H1 (cell line): ENCODE results near the gene KRT23. TPM values are rescaled to one million over a fixed set of nuclear protein-coding genes. Genes with fewer than 3 reads are reported as not detected.

Source experiments
- CTCF ChIA-PET: fragments of 300-600 bp; sonication (Branson Sonifier 250); formaldehyde crosslinking; loops from one replicate; lab custom pipeline; 2021; ENCODE audit not compliant: partially characterized antibody; lab: Charles Lee
- POLR2A ChIA-PET: fragments of 300-600 bp; sonication (Branson Sonifier 250); formaldehyde crosslinking; loops from one replicate; lab custom pipeline; 2021; ENCODE audit warnings: inconsistent platforms; ENCODE audit not compliant: partially characterized antibody; lab: Charles Lee
- DNase-seq, 2 experiments: peaks; one replicate each; pipeline versions ENCODE4 v3.0.0 to v3.0.0-alpha.2; 2010 to 2022; ENCODE audit warnings: low spot score in 2 of 2, low read depth in 1 of 2, mixed read lengths in 1 of 2
- FAIRE-seq: peaks from 2 replicates; lab custom pipeline; 2011; peaks lifted over from hg19 to GRCh38; lab: Jason Lieb, UNC
- H2AFZ ChIP-seq: 2 replicates; pipeline ENCODE4 v1.8.1; 2012; ENCODE audit warnings: low read length, inconsistent platforms
- H2AK5ac ChIP-seq: 2 replicates; pipeline ENCODE4 v1.6.1; 2013; ENCODE audit warnings: low read depth, low read length
- H2BK120ac ChIP-seq: replicated peaks from 2 replicates; pipeline ENCODE3; 2013; ENCODE audit warnings: low read depth, low read length, inconsistent platforms
- H2BK12ac ChIP-seq: 2 replicates; pipeline ENCODE4 v1.6.1; 2013; ENCODE audit warnings: low read depth, low read length
- H2BK15ac ChIP-seq: 2 replicates; pipeline ENCODE4 v1.6.1; 2013; ENCODE audit warnings: low read length
- H2BK20ac ChIP-seq: 2 replicates; pipeline ENCODE4 v1.6.1; 2013; ENCODE audit warnings: low read length
- H2BK5ac ChIP-seq: 2 replicates; pipeline ENCODE4 v1.6.1; 2013; ENCODE audit warnings: low read depth, low read length
- H3K14ac ChIP-seq: 2 replicates; pipeline ENCODE4 v1.6.1; 2013; ENCODE audit warnings: inconsistent platforms; ENCODE audit not compliant: insufficient read length
- H3K18ac ChIP-seq: 2 replicates; pipeline ENCODE4 v1.6.1; 2013; ENCODE audit warnings: low read length; ENCODE audit errors: extremely low read depth
- H3K23ac ChIP-seq: 2 replicates; pipeline ENCODE4 v1.6.1; 2013; ENCODE audit warnings: inconsistent platforms; ENCODE audit not compliant: insufficient read length
- H3K23me2 ChIP-seq: 2 replicates; pipeline ENCODE4 v1.6.1; 2013; ENCODE audit warnings: low read depth, low read length
- H3K27ac ChIP-seq: 2 replicates; pipeline ENCODE4 v1.6.1; 2011; ENCODE audit warnings: low read depth, low read length, inconsistent platforms
- H3K27me3 ChIP-seq, 4 experiments: replicated peaks in 1 of 4; 1 replicate in 1 of 4; 2 replicates in 3 of 4; pipeline versions ENCODE4 v1.6.1 to v1.8.1; 2011 to 2013; ENCODE audit warnings: low read length in 3 of 4, mild to moderate bottlenecking in 3 of 4, inconsistent platforms in 2 of 4, mixed read lengths in 2 of 4, moderate library complexity in 1 of 4; ENCODE audit not compliant: control insufficient read depth in 3 of 4, insufficient read depth in 3 of 4; ENCODE audit errors: extremely low read depth in 1 of 4
- H3K36me3 ChIP-seq, 4 experiments: 2 replicates each; pipeline versions ENCODE4 v1.6.1 to v1.8.1; 2011 to 2013; ENCODE audit warnings: mild to moderate bottlenecking in 4 of 4, low read length in 3 of 4, moderate library complexity in 2 of 4, control low read depth in 1 of 4, inconsistent platforms in 1 of 4; ENCODE audit not compliant: insufficient read depth in 4 of 4, control insufficient read depth in 2 of 4
- H3K4ac ChIP-seq: replicated peaks from 2 replicates; pipeline ENCODE3; 2013; ENCODE audit warnings: low read length, low read depth, mixed read lengths, inconsistent platforms; ENCODE audit not compliant: insufficient read length
- H3K4me1 ChIP-seq, 4 experiments: replicated peaks in 1 of 4; 1 replicate in 1 of 4; 2 replicates in 3 of 4; pipeline versions ENCODE4 v1.6.1 to v1.8.1; 2011 to 2013; ENCODE audit warnings: low read length in 3 of 4, inconsistent platforms in 2 of 4, mixed read lengths in 1 of 4; ENCODE audit not compliant: insufficient read depth in 4 of 4, control insufficient read depth in 3 of 4
- H3K4me2 ChIP-seq, 2 experiments: 2 replicates each; pipeline versions ENCODE4 v1.6.1 to v1.8.1; 2011 to 2013; ENCODE audit warnings: low read depth in 2 of 2, low read length in 2 of 2, control low read depth in 1 of 2, inconsistent platforms in 1 of 2, mild to moderate bottlenecking in 1 of 2; ENCODE audit not compliant: insufficient read depth in 1 of 2
- H3K4me3 ChIP-seq, 4 experiments: fragments of 200-600, 300-600 bp in 1 of 4; sonication (generic), shearing (Covaris generic), sonication (Bioruptor Twin) in 1 of 4; 2 replicates each; pipeline versions ENCODE4 v1.5.1 to v1.8.1; 2011 to 2016; ENCODE audit warnings: low read length in 4 of 4, low read depth in 3 of 4, control low read depth in 2 of 4, inconsistent platforms in 2 of 4, mild to moderate bottlenecking in 2 of 4, mixed read lengths in 1 of 4, moderate library complexity in 1 of 4; ENCODE audit not compliant: insufficient read depth in 2 of 4; ENCODE audit errors: extremely low read depth in 1 of 4
- H3K56ac ChIP-seq: replicated peaks from 2 replicates; pipeline ENCODE3; 2013; ENCODE audit warnings: low read depth, mild to moderate bottlenecking, mixed read lengths, low read length, inconsistent platforms; ENCODE audit not compliant: insufficient read length
- H3K79me1 ChIP-seq: 2 replicates; pipeline ENCODE4 v1.6.1; 2013; ENCODE audit warnings: low read depth, low read length, control low read depth
- H3K79me2 ChIP-seq, 2 experiments: 2 replicates each; pipeline versions ENCODE4 v1.6.1 to v1.8.1; 2012 to 2013; ENCODE audit warnings: low read length in 2 of 2, mild to moderate bottlenecking in 2 of 2, inconsistent platforms in 1 of 2; ENCODE audit not compliant: insufficient read depth in 2 of 2, control insufficient read depth in 1 of 2
- H3K9ac ChIP-seq, 4 experiments: replicated peaks in 1 of 4; 1 replicate in 1 of 4; 2 replicates in 3 of 4; pipeline versions ENCODE4 v1.6.1 to v1.8.1; 2011 to 2013; ENCODE audit warnings: low read depth in 3 of 4, low read length in 3 of 4, control low read depth in 2 of 4, mild to moderate bottlenecking in 2 of 4, moderate library complexity in 2 of 4, inconsistent platforms in 1 of 4; ENCODE audit errors: extremely low read depth in 1 of 4
- H3K9me3 ChIP-seq, 2 experiments: 2 replicates each; pipeline versions ENCODE4 v1.6.1 to v1.8.1; 2012 to 2013; ENCODE audit warnings: mild to moderate bottlenecking in 2 of 2, moderate library complexity in 2 of 2, control low read depth in 1 of 2, inconsistent platforms in 1 of 2, low read depth in 1 of 2, low read length in 1 of 2, mixed read lengths in 1 of 2; ENCODE audit not compliant: insufficient read depth in 2 of 2
- H4K20me1 ChIP-seq, 2 experiments: replicated peaks in 1 of 2; 2 replicates each; pipeline versions ENCODE3 to v1.8.1; 2011 to 2013; ENCODE audit warnings: inconsistent platforms in 2 of 2, low read length in 2 of 2, mild to moderate bottlenecking in 1 of 2; ENCODE audit not compliant: insufficient read depth in 2 of 2, control insufficient read depth in 1 of 2
- H4K5ac ChIP-seq: 2 replicates; pipeline ENCODE4 v1.6.1; 2013; ENCODE audit warnings: low read length, low read depth, mixed read lengths, inconsistent platforms; ENCODE audit not compliant: insufficient read length
- H4K8ac ChIP-seq: 2 replicates; pipeline ENCODE4 v1.8.0; 2013; ENCODE audit warnings: mild to moderate bottlenecking, moderate library complexity, low read length, inconsistent platforms; ENCODE audit not compliant: insufficient read depth; ENCODE audit errors: extremely low read depth
- H4K91ac ChIP-seq: replicated peaks from 2 replicates; pipeline ENCODE3; 2013; ENCODE audit warnings: low read length, mixed read lengths, inconsistent platforms; ENCODE audit not compliant: insufficient read length
- CHD2 ChIP-seq: IDR thresholded peaks from 2 replicates; pipeline ENCODE4 v1.6.1; 2012; ENCODE audit warnings: low read length, improper control_type of control experiment
- GABPA ChIP-seq: IDR thresholded peaks from 2 replicates; pipeline ENCODE4 v1.6.1; 2011; ENCODE audit warnings: mild to moderate bottlenecking, low read length, moderate library complexity, borderline replicate concordance; ENCODE audit not compliant: insufficient read depth
- KDM5A ChIP-seq: fragments of 200-600 bp; IDR thresholded peaks from 2 replicates; pipeline ENCODE4 v1.7.1; 2012; ENCODE audit warnings: mild to moderate bottlenecking, low read length, inconsistent platforms, mixed read lengths
- PHF8 ChIP-seq: fragments of 200-600 bp; sonication (generic); conservative IDR thresholded peaks from 2 replicates; pipeline ENCODE4 v1.7.1; 2012; ENCODE audit warnings: low read depth, mild to moderate bottlenecking, inconsistent platforms, low read length, moderate library complexity
- POLR2A ChIP-seq, 2 experiments: IDR thresholded peaks; 1 replicate in 1 of 2; 2 replicates in 1 of 2; pipeline ENCODE4 v1.6.1; 2011; ENCODE audit warnings: low read depth in 2 of 2, low read length in 2 of 2, mild to moderate bottlenecking in 2 of 2; ENCODE audit errors: control extremely low read depth in 1 of 2
- POU5F1 ChIP-seq: IDR thresholded peaks from 2 replicates; pipeline ENCODE4 v1.6.1; 2011; ENCODE audit warnings: low read depth, mild to moderate bottlenecking, low read length, moderate library complexity
- RXRA ChIP-seq: IDR thresholded peaks from 2 replicates; pipeline ENCODE4 v1.6.1; 2011; ENCODE audit warnings: low read depth, mild to moderate bottlenecking, low read length, moderate library complexity; ENCODE audit not compliant: insufficient read depth
- SAP30 ChIP-seq: fragments of 300-600 bp; sonication (generic); IDR thresholded peaks from 2 replicates; pipeline ENCODE4 v1.7.1; 2012; ENCODE audit warnings: low read length, moderate library complexity, mild to moderate bottlenecking, inconsistent platforms; ENCODE audit not compliant: insufficient read depth, insufficient replicate concordance
- SIX5 ChIP-seq: IDR thresholded peaks from 2 replicates; pipeline ENCODE4 v1.6.1; 2011; ENCODE audit warnings: mild to moderate bottlenecking, low read depth, low read length
- SP2 ChIP-seq: IDR thresholded peaks from 2 replicates; pipeline ENCODE4 v1.6.1; 2012; ENCODE audit warnings: mild to moderate bottlenecking, low read length, inconsistent platforms
- TBP ChIP-seq: IDR thresholded peaks from 2 replicates; pipeline ENCODE4 v1.6.1; 2011; ENCODE audit warnings: low read depth, low read length, improper control_type of control experiment
- WGBS, 2 experiments: shearing (Covaris generic) in 1 of 2; methylation state at CpG; one replicate each; pipeline versions ENCODE4 v1.1.6 to v1.1.7; 2013 to 2015; ENCODE audit warnings: low lambda C conversion rate in 2 of 2, mixed read lengths in 2 of 2, inconsistent platforms in 1 of 2, low coverage in 1 of 2, missing lambda C conversion rate in 1 of 2; ENCODE audit not compliant: insufficient replicate concordance in 2 of 2, insufficient coverage in 1 of 2, insufficient read length in 1 of 2; ENCODE audit errors: extremely low coverage in 1 of 2, missing lambda C conversion rate in 1 of 2; 5-methylcytosine and 5-hydroxymethylcytosine counted together
- polyA plus RNA-seq, 7 experiments: library from polyadenylated mRNA; depleted of rRNA in 3 of 7; stranded (reverse) in 5 of 7; unstranded in 2 of 7; fragments of >200 nt in 5 of 7; fragments of 200-250 nt in 2 of 7; gene quantifications; 1 replicate in 5 of 7; 2 replicates in 1 of 7; 4 replicates in 1 of 7; pipeline versions ENCODE4 v1.2.1 to v1.2.3, GENCODE V29; 2011 to 2013; ENCODE audit warnings: missing spikeins in 2 of 7, mixed read lengths in 2 of 7
- total RNA-seq: library from RNA; stranded (reverse); fragmentation: NEBNext Ultra II Directional; extraction: Animal tissue kit (Norgen Biotek cat#: 25700); gene quantifications from 2 replicates; pipeline ENCODE4 v1.2.1, GENCODE V29; 2021
- TF ChIP-seq, protein P1 (sequence below): IDR thresholded peaks from 2 replicates; pipeline ENCODE4 v1.6.1; 2011; ENCODE audit warnings: low read length, improper control_type of control experiment

KRT23 gene
- total and polyA plus RNA-seq, 2 of the 8 experiments (the other 6 are each of a cell fraction or from before 2014, with no cell fraction given) = not detected

DNA sequence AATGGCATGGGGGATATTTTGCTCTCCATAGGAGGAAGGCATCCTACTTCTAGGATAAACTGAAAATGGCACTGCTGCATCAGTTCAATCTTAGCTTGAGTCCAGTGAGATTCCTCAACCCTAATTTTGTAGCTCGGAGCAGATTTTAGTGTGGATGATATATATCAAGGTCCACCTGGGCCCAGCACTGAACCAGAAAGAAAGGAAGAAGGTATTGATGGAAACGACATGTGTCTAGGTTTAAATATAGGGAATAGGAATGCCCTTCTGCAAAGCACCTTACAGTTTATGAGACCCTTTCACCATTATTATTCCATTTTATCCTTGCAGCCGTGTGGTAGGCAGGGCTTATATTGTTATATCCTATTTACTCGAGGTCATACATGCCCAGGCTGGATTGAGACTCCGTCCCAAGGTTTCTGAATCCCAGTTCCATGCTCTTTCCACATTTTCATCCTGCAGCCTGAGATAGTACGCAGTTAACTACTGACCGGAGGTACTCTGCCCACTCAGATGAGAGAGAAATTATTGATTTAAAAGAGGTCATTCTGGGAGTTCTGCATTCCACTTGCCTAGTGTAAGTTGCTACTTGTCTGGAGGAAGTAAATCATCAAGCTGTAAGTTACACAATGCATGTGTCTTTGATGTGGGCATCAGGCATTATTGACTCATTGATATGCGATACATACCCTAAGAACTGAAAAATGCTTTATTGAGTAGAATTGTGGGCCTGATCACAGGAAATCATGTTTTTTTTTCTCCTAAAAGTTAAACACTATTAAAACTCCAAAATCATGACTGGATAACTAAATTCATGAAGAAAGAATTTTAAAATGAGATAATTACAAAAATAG lies 19.2 kb upstream of the KRT23 start:
- peaks cover 0 to 7% (median 0%) of the 10 kb centered on the region in 4 experiments; a peak in 2 of 7 replicates for H3K4me1 ChIP-seq
- H3K4me2 ChIP-seq = no peak overlapping the region
- TF ChIP-seq POLR2A (IDR thresholded peaks at IDR 0.05; ENCODE audit: control extremely low read depth in 1 of 2, low read depth in 2 of 2, low read length in 2 of 2) (no peak), POU5F1 (no peak), SP2 (no peak), CHD2 (no peak), SIX5 (no peak), KDM5A (no peak), RXRA (no peak), TBP (no peak), GABPA (no peak), PHF8 (no peak), SAP30 (no peak)
- TF ChIP-seq, protein P1, sequence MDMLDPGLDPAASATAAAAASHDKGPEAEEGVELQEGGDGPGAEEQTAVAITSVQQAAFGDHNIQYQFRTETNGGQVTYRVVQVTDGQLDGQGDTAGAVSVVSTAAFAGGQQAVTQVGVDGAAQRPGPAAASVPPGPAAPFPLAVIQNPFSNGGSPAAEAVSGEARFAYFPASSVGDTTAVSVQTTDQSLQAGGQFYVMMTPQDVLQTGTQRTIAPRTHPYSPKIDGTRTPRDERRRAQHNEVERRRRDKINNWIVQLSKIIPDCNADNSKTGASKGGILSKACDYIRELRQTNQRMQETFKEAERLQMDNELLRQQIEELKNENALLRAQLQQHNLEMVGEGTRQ = no peak

More for the DNA sequence above, 19.2 kb upstream of the KRT23 start:
- 85% methylated on average over 8 of the region's 8 CpGs; no CpG with 5 or more reads in 1 of the 2 experiments for WGBS, 2 experiments
- no peak overlapping the region for H2BK20ac ChIP-seq
- no peaks in the 10 kb centered on the region for H3K36me3 ChIP-seq
- no peak overlapping the region for H3K4me3 ChIP-seq
- H3K23ac ChIP-seq = no peak overlapping the region
- no peak overlapping the region for H3K27ac ChIP-seq
- no peak overlapping the region for H2BK120ac ChIP-seq
- no peaks in the 10 kb centered on the region for H3K23me2 ChIP-seq
- no peak overlapping the region for H4K8ac ChIP-seq
- no peak for FAIRE-seq
- H4K5ac ChIP-seq = no peak overlapping the region
- no peaks in the 10 kb centered on the region for H4K20me1 ChIP-seq
- no peaks in the 10 kb centered on the region for H3K27me3 ChIP-seq
- H2AK5ac ChIP-seq = no peak overlapping the region
- no peak for DNase-seq
- no peak overlapping the region for H2AFZ ChIP-seq
- no peak overlapping the region for H3K18ac ChIP-seq
- CTCF ChIA-PET = interaction anchor here (0.6 to 1.0 kb wide), 2 partner anchors 26 to 692 kb away, joined by 3 read pairs; no protein-coding TSS in a partner anchor
- no peak overlapping the region for H4K91ac ChIP-seq
- no peak overlapping the region for H3K56ac ChIP-seq
- H3K9ac ChIP-seq = no peak overlapping the region
- H3K79me2 ChIP-seq = no peaks in the 10 kb centered on the region
- H3K4ac ChIP-seq = no peak overlapping the region
- H3K9me3 ChIP-seq = no peaks in the 10 kb centered on the region
- H3K14ac ChIP-seq = no peak overlapping the region
- no peak overlapping the region for H2BK5ac ChIP-seq
- no peak overlapping the region for H2BK15ac ChIP-seq
- H3K79me1 ChIP-seq = no peaks in the 10 kb centered on the region
- POLR2A ChIA-PET = interaction anchor here (1.1 kb wide), 1 partner anchor 20 kb away, joined by 4 read pairs; no protein-coding TSS in a partner anchor
- peak overlapping the region; percentile 4; the same call in 1 of the 2 replicates for H2BK12ac ChIP-seq
